GM19328 (cell line): ENCODE data around the gene WNT8B.

Experiments
- ATAC-seq: cut with Tn5 transposase; IDR thresholded peaks from one replicate; pipeline ENCODE4 v1.9.1; 2021; ENCODE audit warnings: mild to moderate bottlenecking, moderate library complexity; ENCODE audit not compliant: unreplicated experiment

WNT8B gene

DNA sequence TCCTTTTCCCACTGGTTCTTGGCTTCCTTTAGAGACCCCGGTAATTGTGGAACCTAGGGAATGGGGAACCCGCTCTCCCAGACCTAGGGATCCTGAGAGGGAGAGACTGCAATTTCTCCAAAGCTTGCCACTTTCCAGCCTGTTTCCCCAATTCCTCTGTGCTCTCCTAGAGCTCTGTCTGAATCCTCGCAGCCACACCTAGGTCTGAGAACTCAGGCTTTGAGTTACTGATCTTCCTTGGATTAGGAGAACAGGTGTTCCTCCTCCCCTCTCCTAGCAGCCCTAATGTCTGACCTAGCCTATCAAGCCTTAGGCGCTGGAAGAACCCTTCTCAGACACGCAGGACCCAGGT is 20.0 kb downstream of the WNT8B start:
- ATAC-seq: no peak

DNA sequence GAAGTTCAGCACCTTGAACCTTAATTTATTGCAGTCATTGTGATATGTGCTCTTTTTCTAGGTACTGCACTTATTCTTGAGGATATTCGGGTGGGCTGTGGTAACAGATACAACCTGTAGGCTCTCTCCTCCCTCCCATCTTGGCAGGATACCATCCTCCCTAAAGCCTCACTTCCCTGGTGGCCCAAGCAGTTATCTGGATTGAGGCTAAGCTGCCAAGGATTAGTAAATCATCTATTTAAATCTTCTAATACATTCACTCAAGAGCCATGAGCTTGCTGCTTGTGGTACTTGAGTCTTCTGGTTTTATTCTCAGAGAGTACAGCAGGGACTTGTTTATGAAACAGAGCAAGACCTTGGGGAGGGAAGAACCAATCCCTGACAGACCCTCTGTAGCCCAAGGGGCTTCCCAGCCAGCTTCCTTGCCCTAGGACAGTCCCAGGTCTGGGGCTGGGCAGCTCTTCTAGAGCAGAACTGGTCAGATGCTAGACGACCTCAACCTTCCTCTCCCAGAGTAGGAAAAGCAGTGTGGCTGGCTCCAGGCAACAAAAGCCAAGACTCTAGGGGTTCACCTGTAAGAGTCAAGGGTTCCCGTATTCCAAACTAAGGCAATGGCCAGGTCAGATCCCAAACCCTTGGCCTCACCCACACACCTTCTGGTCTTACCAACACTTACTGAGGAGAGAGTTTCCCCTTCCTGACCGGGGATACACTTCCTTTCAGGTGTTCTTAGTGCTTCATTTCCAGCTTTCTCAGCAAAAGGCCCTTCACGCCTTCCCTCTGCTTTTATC is 21.3 kb downstream of the WNT8B start:
- ATAC-seq: no peak

DNA sequence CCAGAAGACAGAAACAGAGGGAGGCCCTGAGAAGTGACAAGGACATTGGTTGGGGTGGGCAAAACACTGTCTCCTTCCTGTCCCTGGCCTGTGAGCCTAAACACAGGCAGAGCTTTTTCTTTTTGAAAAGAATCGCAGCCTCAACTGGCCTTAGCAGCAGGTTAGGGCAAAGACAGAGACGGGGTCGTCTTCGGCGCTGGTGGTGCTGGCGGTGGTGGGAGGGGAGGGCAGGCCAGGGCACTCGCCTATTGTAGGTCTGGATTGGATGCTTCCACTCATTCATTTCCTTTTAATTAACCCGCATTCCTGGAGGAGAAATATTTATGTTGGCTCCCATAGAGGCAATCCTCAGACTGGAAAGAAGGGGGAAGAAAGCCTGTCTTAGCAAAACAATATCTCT is 22.6 kb downstream of the WNT8B start:
- no peak for ATAC-seq

DNA sequence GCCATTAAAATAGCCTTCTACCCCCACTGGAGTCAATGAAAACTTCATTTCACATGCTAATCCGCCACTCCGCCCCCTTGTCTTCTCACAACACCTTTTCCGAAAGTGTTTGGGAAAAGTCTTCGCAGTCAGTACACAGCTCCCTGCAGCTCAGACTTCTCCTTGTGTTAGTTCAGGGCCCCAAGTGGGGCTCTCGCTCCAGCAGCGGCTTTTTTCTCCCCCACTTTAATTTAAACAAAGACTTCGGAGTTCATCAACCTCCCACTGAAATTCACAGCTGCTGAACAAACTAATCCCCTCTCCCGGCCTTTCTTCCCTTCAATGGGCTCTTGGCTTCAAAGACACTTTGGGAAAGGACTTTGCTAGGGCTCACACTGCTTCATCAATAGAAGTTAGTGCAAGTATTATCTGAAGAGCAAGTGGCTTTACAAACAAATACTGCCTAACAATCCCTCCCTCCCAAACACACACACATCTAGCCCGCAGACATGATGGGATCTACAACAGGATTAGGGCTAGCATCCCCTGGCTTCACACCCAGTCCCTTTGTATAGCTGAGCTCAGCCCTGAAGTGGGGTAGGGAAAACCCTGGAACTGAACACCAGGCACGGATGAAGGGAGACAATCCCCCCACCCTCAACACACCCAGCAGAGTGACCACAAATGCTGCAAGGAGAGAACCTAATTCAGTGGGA is 23.1 kb downstream of the WNT8B start:
- ATAC-seq: no peak

DNA sequence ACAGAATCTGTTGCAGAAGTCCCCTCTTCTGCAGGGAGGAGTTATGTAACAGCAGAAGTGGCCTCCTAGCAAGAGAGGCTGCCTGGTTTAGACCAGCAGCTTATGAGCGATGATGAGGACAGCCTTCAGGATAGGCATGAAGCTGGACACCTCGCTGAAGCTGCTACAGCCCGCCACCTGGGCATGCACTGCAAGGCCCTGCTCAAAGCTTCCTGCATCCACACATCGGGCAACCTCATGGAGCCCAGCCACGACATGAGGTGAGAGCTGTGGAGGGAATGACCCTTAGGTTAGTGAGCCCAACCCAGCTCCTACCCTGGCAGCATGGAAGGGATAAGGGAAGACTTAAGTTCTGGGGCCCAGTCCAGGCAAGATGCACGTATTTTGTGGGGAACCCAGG is 24.7 kb downstream of the WNT8B start:
- ATAC-seq: no peak

DNA sequence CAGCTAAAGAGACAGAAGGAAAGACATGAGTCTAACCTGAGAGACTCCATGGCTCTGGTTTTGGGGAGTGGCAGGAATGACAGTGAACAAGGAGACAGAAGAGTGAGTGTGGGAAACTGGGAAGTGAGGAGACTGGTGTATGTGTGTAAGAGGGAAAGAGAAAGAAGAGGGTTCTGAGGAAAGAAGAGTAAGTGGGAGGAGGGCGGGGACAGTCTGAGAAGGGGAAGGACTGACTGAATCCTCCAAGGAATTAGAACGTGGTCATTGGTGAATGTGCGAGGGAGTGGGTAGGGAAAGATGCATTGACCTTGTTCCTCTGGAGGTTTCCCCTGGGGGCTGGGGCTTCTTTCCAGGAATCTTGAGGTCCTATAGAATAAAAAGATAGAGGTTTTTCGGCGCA is 26.6 kb downstream of the WNT8B start:
- no peak for ATAC-seq

DNA sequence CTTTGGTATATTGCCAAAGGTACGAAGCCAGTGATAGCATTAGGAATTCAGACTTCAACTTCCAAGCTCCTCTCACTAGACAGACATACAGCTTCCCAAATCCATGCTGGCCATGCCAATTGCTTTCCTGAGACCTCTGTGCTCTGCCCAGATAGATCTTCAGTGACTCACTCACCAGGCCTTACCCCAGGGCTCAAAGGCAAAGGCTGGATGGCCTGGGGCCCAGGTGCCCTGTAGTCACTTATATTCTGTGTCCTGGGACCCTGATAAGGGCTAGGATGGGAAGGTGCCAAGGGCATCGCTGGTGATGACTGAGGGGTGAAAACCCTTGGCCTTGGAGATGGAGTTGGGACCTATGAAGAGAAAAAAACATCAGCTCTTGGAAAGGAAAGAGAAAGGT is 27.7 kb downstream of the WNT8B start:
- no peak for ATAC-seq

DNA sequence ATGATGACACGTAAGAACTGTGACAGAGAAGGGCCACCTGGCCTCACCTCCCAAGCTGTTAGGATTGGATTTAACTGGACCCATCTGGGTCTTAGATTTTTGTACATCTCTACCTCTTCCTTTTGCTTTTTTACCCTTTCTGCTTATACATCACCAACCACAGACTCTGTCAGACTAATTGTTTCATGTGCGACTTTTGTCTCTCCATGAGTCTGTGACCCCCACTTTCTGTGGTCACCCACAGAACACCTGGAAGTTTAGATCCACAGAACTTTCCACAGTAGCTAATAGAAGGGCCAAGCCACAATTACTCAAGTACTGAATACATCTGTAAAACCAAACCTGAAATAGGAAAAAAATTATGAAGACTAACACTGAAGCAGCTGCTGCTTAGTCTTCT is 33.8 kb downstream of the WNT8B start:
- ATAC-seq: no peak

DNA sequence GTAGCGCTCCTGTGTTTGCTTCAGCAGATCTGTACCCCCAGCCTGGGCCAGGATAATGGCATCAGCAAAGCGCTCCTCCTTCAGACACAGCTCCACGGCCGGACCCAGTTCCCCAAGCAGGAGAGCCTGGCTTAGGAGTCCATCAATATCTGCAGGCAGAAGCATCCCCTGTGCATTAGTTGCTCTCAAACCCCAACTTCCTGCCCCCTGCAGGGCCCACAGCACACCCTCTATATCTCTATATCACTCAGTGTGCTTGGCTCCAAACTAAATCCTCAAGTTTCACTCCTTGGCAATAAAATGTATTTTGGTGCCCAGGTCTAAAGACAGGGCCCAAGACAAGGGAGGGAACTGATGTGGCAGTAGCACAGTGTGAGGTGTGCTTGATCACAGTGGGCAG is 35.2 kb downstream of the WNT8B start:
- no peak for ATAC-seq

DNA sequence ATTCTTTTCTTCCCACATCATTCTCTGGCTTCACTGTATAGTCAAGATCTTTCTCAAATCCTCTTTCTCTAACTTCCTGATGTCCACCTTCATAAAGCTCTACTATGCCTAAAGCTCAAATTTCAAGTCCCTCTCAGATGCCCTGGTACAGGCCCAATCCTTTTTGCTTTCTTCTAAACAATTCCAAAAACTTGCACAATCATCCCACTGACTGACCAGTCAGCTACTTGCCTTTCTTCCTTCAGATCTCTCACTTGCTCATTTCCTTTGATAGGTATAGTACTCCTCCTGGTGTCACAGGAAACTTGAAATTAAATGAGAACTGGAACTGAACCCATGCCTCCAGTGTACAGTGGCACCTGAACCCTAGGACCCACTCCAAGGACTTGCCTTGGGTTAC is 38.6 kb downstream of the WNT8B start:
- no peak for ATAC-seq

DNA sequence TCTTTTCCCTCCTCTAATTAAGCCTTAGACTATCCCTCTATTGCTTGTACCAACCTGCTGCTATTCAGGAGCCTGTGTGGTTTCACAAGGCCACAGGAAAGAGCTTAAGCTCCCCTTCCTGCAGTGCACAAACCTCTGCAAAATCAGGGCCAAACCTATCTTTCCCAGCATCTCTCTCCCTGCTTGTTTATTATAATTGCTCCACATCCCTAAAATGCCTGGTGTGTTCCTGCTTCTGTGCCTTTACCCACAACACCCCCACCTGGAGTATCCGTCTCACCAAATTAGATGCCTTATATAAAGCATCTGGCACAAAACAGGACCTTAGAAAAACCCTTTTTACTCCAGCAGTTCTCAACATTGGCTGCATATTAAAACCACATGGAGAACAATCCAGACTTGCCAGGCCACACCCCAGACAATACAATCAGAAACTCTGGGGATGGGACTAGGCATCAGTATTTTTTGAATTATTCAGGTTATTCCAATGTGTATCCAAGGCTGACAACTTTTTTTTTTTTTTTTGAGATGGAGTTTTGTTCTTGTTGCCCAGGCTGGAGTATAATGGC is 40.2 kb downstream of the WNT8B start:
- ATAC-seq: no peak

DNA sequence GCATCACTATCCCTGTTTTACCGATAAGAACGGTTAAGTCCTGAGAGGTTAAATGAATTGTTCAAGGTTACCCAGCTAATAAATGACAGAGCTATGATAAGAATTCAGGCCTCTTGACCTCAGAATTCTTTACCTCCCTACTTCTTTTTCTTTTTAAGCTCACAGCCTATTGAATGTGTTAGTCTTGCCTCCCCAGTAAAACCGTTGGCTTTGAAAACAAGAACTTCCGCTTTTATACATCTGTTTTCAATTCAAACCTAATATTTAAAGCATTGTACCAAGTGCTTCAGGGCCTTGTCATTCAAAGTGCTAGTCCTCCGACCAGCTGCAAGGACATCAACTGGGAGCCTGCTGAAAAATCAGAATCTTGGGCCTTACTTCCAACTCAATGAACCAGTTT is 41.3 kb downstream of the WNT8B start:
- no peak for ATAC-seq

DNA sequence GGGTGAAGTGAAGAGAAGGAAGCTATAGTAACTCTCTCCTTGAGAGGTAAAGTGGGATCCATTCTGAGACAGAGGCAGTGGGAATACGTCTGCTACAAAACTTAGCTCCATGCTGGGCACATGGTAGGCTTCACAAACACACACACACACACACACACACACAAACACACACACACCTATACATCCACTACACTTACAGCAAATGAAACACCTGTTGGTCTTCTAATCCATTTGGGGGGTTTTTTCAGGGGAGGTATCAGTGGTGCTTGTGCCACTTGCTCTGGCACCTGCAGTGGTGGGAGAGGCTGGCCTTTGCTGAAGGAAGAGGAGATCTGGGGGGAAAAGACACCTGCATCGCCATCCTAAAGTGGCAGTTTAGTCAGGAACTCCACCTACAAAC is 42.4 kb downstream of the WNT8B start:
- no peak for ATAC-seq

DNA sequence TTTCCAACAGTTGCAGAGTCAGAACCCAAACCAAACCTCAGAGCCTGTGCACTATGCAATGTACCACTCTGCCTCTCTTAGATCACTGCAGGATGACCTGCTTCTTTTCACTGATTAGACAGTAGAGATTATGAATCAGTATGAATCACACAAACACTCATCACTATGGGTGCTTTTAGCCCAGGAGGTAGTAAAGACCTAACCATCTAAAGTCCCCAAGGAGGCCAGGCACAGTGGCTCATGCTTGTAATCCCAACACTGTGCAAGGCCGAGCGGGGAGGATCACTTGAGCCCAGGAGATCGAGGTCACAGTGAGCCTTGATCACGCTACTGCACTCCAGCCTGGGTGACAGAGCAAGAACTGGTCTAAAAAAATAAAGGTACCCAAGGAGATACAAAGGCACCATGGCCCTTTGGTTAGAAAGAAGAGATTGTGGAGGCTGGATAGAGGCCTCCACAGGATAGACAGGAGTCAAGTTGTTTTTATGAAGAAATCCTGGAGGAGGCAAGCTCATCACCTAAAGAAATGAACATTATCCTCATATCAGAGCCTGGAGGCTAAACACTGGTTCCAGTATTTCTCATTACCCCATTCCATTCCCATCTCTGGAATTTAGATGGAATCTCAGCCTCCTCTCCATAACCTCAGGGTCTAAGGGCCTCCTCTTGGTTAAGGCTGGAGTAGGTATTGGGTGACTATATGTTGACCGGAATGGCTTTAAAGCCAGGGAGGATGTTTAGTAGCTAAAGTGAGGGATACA is 44.0 kb downstream of the WNT8B start:
- no peak for ATAC-seq

DNA sequence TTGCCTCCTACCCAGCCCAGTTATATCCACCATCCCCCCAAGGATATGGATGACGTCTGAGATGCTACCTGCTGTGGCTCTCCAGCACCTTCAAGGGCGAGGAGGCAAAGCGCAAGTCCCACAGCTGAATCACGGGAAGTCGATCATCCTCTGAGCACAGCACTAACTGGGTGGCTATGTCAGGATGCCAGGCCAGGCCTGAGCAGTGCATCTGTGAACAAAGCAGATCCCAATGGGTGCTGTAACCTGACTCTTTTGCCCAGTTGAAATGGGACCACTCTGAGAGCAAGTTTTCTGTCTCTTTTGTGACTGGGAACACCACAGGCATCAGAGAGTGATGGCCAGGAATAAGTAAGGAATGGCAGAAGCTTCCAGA is 44.5 kb downstream of the WNT8B start:
- ATAC-seq: no peak

DNA sequence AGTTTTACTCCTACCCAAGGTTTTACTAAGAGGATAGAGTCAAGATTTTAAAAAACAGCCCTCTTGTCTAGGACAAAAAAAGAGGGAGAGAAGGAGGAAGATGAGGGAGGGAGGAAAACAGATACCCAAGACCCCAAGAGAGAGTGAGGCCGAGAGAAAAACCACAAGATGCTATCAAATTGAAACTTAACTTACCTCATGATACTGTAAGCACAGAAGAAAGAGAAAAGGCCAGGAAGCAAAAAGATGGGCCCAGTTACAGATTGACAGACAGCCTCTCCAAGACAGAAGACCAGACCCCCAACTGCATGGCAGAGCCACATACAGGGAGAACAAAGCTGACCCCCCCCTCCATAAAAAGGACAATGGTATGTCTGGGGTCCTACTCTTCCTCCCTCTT is 45.5 kb downstream of the WNT8B start:
- no peak for ATAC-seq

DNA sequence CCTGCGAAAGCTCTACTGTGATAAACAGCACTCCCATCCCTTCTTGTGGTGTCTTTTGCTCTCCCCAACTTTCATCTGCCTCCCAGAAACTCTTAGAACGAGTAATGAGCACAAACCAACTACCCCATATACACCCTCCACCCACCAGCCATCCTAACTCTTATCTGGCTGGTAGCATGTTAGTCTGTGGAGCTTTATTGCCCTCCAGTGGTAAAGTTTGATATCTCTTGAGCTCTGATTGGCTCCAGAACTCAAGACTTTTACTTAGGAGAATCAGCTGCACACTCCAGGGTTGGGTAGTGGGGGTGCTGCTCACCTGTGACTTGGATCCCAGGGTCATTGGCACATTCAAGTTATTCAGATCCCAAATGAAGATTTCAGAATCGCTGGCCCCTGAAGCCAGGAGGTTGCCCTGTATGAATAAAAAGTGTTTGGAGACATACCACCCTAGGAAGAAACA is 45.9 kb downstream of the WNT8B start:
- no peak for ATAC-seq

DNA sequence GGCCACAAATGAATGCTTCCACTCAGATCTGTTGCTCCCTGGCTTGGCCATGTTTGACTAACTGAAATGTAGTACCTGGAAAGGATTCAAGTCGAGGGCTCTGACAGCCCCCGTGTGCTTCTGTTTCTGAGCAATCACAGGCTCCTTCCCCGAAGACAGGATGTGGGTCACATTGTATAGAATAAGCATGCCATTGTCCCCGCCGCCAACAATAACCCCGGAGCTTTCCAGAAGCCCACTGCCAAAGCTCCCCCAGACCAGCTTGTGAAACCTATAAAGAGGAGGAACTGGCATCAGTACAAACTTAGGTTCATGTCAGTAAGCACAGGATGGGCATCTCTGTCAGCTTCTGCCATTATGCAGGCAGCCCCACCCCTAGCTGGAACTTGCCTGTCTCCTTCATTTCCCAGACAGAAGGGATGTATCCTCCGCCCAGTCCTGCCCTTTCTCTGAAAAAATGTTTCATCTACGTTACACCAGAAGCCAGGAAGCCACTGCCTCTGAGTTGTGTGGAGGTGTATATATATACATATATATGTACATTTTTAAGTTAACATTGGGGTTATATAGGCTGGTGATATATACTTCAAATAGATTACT is 46.5 kb downstream of the WNT8B start:
- no peak for ATAC-seq

DNA sequence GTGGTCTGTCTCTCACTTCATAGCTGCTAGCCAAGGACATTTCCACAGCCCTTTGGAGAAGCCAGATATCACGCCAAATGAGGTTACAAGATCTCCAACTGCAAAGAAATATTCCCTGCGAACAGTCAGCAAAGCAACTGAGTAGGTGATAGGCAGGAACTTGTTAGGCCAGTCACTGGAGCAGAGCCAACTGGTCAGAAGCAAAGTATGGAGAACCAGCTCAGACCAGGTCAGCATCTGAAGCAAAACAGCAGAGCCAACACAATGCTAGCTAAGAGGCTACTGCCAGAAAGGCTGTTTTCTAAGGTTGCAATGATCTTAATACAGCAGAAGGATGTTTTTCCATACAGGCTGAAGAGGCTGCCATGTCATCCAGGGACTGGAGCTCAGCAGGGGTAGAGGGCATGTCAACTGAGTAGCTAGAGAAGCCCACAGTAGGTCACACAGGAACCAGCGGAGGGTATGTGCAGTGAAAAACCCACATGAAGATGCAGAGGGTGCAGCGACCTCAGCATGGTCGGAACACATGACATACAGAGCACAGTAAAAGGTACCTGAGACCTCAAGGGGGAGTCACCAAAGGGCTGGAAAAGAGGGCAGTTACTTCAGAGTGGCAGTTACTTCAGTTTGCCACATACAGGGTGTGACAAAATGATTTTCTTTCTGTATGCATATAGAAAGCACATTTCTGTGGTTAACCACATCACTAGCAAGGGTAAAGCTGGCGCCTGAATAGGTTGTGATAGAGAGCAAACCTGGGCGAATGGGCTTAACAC is 47.9 kb downstream of the WNT8B start:
- no peak for ATAC-seq

DNA sequence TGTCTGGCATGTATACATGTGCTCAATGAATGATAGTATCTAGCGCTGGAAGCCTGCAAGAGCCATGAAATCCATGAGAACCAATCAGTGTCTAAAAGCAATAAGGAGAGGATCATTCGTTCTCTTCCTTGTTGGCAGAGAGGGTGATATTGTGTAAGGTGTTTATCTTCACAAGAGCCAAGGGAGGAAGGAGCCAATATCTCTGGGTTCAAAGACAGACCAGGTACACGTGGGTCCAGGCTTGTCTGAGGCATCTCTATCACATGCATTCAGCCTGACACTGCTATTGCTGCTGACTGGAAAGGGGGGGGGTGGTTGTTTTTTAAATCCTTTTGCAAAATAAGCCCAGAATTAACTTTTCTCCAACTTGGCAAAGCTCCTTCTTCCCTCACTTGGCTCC is 52.8 kb downstream of the WNT8B start:
- no peak for ATAC-seq

DNA sequence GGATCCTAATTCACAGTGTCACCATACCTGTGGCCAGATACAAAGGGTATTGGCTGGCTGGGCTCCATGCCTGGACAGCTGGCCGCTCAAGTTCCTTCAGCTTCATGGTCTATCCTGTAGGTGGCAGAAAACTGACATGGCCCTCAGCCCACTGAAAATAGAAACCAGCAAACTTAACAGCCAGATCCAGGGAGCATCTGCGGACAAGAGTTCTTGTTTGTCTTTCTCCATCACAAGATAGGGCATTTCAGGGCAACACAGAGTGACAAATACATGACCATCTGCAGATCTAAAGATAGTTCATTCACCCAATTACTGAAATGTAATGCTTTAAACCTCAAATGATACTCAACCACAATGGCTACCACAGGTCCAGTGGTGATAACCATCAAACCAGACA is 54.0 kb downstream of the WNT8B start:
- no peak for ATAC-seq
